Neural cell (in vitro differentiated cells): ENCODE measurements around the gene B3GAT2. TPM values are rescaled to one million over a fixed set of nuclear protein-coding genes. Genes with fewer than 3 reads are reported as not detected.

Source experiments
- H2AFZ ChIP-seq: fragments of 200-600, 300-800 bp; sonication (generic), shearing (Covaris generic); 2 replicates; pipeline ENCODE4 v1.6.0; 2014; ENCODE audit warnings: low read depth, mild to moderate bottlenecking, antibody characterized with exemption, low read length, moderate library complexity
- H3F3A ChIP-seq: fragments of 200-600 bp; shearing (Covaris generic); 2 replicates; pipeline ENCODE4 v1.6.1; 2016; ENCODE audit warnings: mild to moderate bottlenecking, moderate library complexity, mixed read lengths, antibody characterized with exemption, low read length; ENCODE audit not compliant: insufficient read depth, poor library complexity, severe bottlenecking
- H3K27ac ChIP-seq: fragments of 200-600, 300-800 bp; sonication (generic), shearing (Covaris generic); 2 replicates; pipeline ENCODE4 v1.5.1; 2014; ENCODE audit warnings: mild to moderate bottlenecking, low read length, moderate library complexity
- H3K27me3 ChIP-seq: fragments of 300-800, 200-600 bp; sonication (generic), shearing (Covaris generic); 2 replicates; pipeline ENCODE4 v1.6.0; 2014; ENCODE audit warnings: mild to moderate bottlenecking, low read depth, low read length, moderate library complexity; ENCODE audit not compliant: insufficient read depth
- H3K36me3 ChIP-seq: fragments of 300-800, 200-600 bp; sonication (generic), shearing (Covaris generic); 2 replicates; pipeline ENCODE4 v1.5.1; 2014; ENCODE audit warnings: mild to moderate bottlenecking, antibody characterized with exemption, low read length, moderate library complexity; ENCODE audit not compliant: insufficient read depth
- H3K4me2 ChIP-seq: fragments of 300-800, 200-600 bp; sonication (generic), shearing (Covaris generic); 2 replicates; pipeline ENCODE4 v1.6.0; 2014; ENCODE audit warnings: mild to moderate bottlenecking, low read length
- H3K4me3 ChIP-seq: fragments of 300-800, 200-600 bp; sonication (generic), shearing (Covaris generic); 2 replicates; pipeline ENCODE4 v1.5.1; 2014; ENCODE audit warnings: mild to moderate bottlenecking, low read length, moderate library complexity
- H3K79me2 ChIP-seq: fragments of 200-600 bp; shearing (Covaris generic); replicated peaks from 2 replicates; pipeline ENCODE4 v1.6.0; 2014; ENCODE audit warnings: mild to moderate bottlenecking, low read length, moderate library complexity; ENCODE audit not compliant: insufficient read depth
- H3K9ac ChIP-seq: fragments of 300-800, 200-600 bp; sonication (generic), shearing (Covaris generic); 2 replicates; pipeline ENCODE4 v1.6.1; 2016; ENCODE audit warnings: mild to moderate bottlenecking, low read length, mixed read lengths
- H3K9me2 ChIP-seq: fragments of 200-600 bp; shearing (Covaris generic); 2 replicates; pipeline ENCODE4 v1.6.1; 2016; ENCODE audit warnings: mild to moderate bottlenecking, low read length, mixed read lengths; ENCODE audit not compliant: insufficient read depth
- H3K9me3 ChIP-seq: fragments of 200-600, 300-800 bp; sonication (generic), shearing (Covaris generic); 2 replicates; pipeline ENCODE4 v1.6.1; 2016; ENCODE audit warnings: mild to moderate bottlenecking, mixed run types, low read length, moderate library complexity, mixed read lengths
- H4K20me1 ChIP-seq: fragments of 200-600 bp; shearing (Covaris generic); 2 replicates; pipeline ENCODE4 v1.6.1; 2016; ENCODE audit warnings: mild to moderate bottlenecking, mixed run types; ENCODE audit not compliant: insufficient read depth
- CTCF ChIP-seq: fragments of 450-650 bp; IDR thresholded peaks from 2 replicates; pipeline ENCODE4 v1.5.1; 2014; ENCODE audit warnings: antibody characterized with exemption, mild to moderate bottlenecking, moderate library complexity; ENCODE audit not compliant: poor library complexity, severe bottlenecking
- EP300 ChIP-seq: fragments of 450-650 bp; conservative IDR thresholded peaks from 2 replicates; pipeline ENCODE4 v1.6.1; 2014; ENCODE audit warnings: antibody characterized with exemption, mild to moderate bottlenecking, moderate library complexity; ENCODE audit not compliant: poor library complexity, severe bottlenecking
- EZH2 ChIP-seq: fragments of 200-600, 300-800 bp; shearing (Covaris generic), sonication (generic); IDR thresholded peaks from 2 replicates; pipeline ENCODE4 v1.6.1; 2014; ENCODE audit warnings: antibody characterized with exemption, low read length, borderline replicate concordance, mild to moderate bottlenecking; ENCODE audit not compliant: insufficient read depth, poor library complexity, severe bottlenecking
- MXI1 ChIP-seq: fragments of 450-650 bp; conservative IDR thresholded peaks from 2 replicates; pipeline ENCODE4 v1.6.1; 2014; ENCODE audit warnings: antibody characterized with exemption, mild to moderate bottlenecking; ENCODE audit not compliant: poor library complexity, severe bottlenecking
- POLR2AphosphoS5 ChIP-seq: IDR thresholded peaks from 2 replicates; pipeline ENCODE4 v1.6.1; 2012
- RAD21 ChIP-seq: fragments of 450-650 bp; conservative IDR thresholded peaks from 2 replicates; pipeline ENCODE4 v1.6.1; 2014; ENCODE audit warnings: antibody characterized with exemption, mild to moderate bottlenecking, moderate library complexity
- REST ChIP-seq: IDR thresholded peaks from 2 replicates; pipeline ENCODE4 v1.6.1; 2012; ENCODE audit warnings: borderline replicate concordance
- SMC3 ChIP-seq: fragments of 450-650 bp; conservative IDR thresholded peaks from 2 replicates; pipeline ENCODE4 v1.6.1; 2014; ENCODE audit warnings: antibody characterized with exemption, mild to moderate bottlenecking, moderate library complexity; ENCODE audit not compliant: poor library complexity
- TAF1 ChIP-seq: IDR thresholded peaks from 2 replicates; pipeline ENCODE4 v1.6.1; 2012; ENCODE audit warnings: low read depth
- polyA plus RNA-seq: library from polyadenylated mRNA; depleted of rRNA; stranded (reverse); fragments of >200 nt; gene quantifications from 2 replicates; pipeline ENCODE4 v1.2.3, GENCODE V29; 2014

Gene B3GAT2
- polyA plus RNA-seq, 1 donor from 2014 or later: 5.6 TPM

GRCh38 chr6:70834520-70834919 lies 122.3 kb downstream of the B3GAT2 start:
- TF ChIP-seq EP300: no peak
- no peak for TF ChIP-seq POLR2AphosphoS5
- no peak for TF ChIP-seq REST
- no peak for TF ChIP-seq SMC3
- Histone ChIP-seq H3K79me2 (no peaks in the 10 kb centered on the region), H3K9ac (no peak overlapping the region), H3K9me2 (no peaks in the 10 kb centered on the region), H3K36me3 (no peaks in the 10 kb centered on the region), H2AFZ (no peak overlapping the region), H3F3A (no peaks in the 10 kb centered on the region), H3K27me3 (no peaks in the 10 kb centered on the region), H3K4me2 (no peak overlapping the region), H3K9me3 (no peaks in the 10 kb centered on the region), H4K20me1 (no peaks in the 10 kb centered on the region), H3K4me3 (no peak overlapping the region), H3K27ac (no peak overlapping the region)

DNA sequence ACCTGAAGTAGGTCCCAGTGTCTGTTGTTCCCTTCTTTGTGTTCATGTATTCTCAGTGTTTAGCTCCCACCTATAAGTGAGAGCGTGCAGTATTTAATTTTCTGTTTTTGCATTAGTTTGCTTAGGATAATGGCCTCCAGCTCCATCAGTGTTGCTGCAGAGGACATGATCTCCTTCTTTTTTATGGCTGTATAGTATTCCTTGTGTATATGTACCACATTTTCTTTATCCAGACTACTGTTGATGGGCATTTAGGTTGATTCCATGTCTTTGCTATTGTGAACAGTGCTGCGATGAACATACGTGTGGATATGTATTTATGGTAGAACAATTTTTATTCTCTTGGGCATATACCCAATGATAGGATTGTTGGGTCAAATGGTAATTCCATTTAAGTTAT lies 125.4 kb downstream of the B3GAT2 start:
- Histone ChIP-seq H3K27ac (no peak overlapping the region), H3K9me2 (no peaks in the 10 kb centered on the region), H4K20me1 (no peaks in the 10 kb centered on the region), H3K9me3 (no peaks in the 10 kb centered on the region), H3K36me3 (no peaks in the 10 kb centered on the region), H3K9ac (no peak overlapping the region), H3F3A (no peaks in the 10 kb centered on the region), H2AFZ (no peak overlapping the region), H3K27me3 (no peaks in the 10 kb centered on the region), H3K4me2 (no peak overlapping the region), H3K79me2 (no peaks in the 10 kb centered on the region), H3K4me3 (no peak overlapping the region)
- no peak for TF ChIP-seq CTCF
- TF ChIP-seq TAF1: no peak
- no peak for TF ChIP-seq SMC3
- no peak for TF ChIP-seq MXI1
- TF ChIP-seq RAD21: no peak
- TF ChIP-seq REST: no peak
- no peak for TF ChIP-seq POLR2AphosphoS5
- no peak for TF ChIP-seq EP300
- TF ChIP-seq EZH2: no peak
